SK-N-SH (cell line): ENCODE data around the gene NEK6. TPM values are rescaled to one million over a fixed set of nuclear protein-coding genes. Genes with fewer than 3 reads are reported as not detected.

ENCODE experiments used
- CTCF ChIA-PET: fragments of 300-600, 350-600 bp; formaldehyde crosslinking; extraction: SDS; loops from one replicate; lab custom pipeline; 2021; lab: Yijun Ruan, JAX
- POLR2A ChIA-PET: fragments of 350-600 bp; sonication (Branson Sonifier 250); formaldehyde crosslinking; extraction: SDS; loops from one replicate; lab custom pipeline; 2020; ENCODE audit warnings: antibody characterized with exemption, inconsistent platforms; lab: Yijun Ruan, JAX
- DNase-seq: peaks from one replicate; pipeline ENCODE4 v3.0.0; 2012
- H2AFZ ChIP-seq: fragments of 200-600 bp; sonication (generic); 2 replicates; pipeline ENCODE4 v1.8.1; 2016; ENCODE audit warnings: antibody characterized with exemption, mild to moderate bottlenecking, low read depth
- H3F3A ChIP-seq: fragments of 200-600 bp; sonication (generic); replicated peaks from 2 replicates; pipeline ENCODE3; 2016; ENCODE audit warnings: antibody characterized with exemption, mild to moderate bottlenecking; ENCODE audit not compliant: insufficient read depth
- H3K27ac ChIP-seq, 2 experiments: fragments of 200-500 bp in 1 of 2; fragments of 200-600 bp in 1 of 2; sonication (Bioruptor generic) in 1 of 2; sonication (generic), shearing (Covaris generic) in 1 of 2; 2 replicates each; pipeline versions ENCODE4 v1.5.1 to v1.6.1; 2014 to 2016; ENCODE audit warnings: low read depth in 2 of 2, inconsistent platforms in 1 of 2, low read length in 1 of 2, mild to moderate bottlenecking in 1 of 2, mixed read lengths in 1 of 2
- H3K27me3 ChIP-seq: fragments of 200-600 bp; sonication (generic), shearing (Covaris generic); 2 replicates; pipeline ENCODE4 v1.6.1; 2016; ENCODE audit warnings: mixed run types; ENCODE audit not compliant: insufficient read depth
- H3K36me3 ChIP-seq, 2 experiments: fragments of 200-500 bp in 1 of 2; fragments of 200-600 bp in 1 of 2; sonication (Bioruptor generic) in 1 of 2; sonication (generic) in 1 of 2; replicated peaks in 1 of 2; 2 replicates each; pipeline versions ENCODE3 to v1.5.1; 2014 to 2016; ENCODE audit warnings: low read length in 1 of 2, mild to moderate bottlenecking in 1 of 2; ENCODE audit not compliant: insufficient read depth in 2 of 2, control insufficient read depth in 1 of 2
- H3K4me1 ChIP-seq, 2 experiments: fragments of 200-500 bp in 1 of 2; fragments of 200-600 bp in 1 of 2; sonication (Bioruptor generic) in 1 of 2; sonication (generic), shearing (Covaris generic) in 1 of 2; 2 replicates each; pipeline versions ENCODE4 v1.5.1 to v1.6.1; 2014 to 2016; ENCODE audit warnings: low read depth in 1 of 2, low read length in 1 of 2, mixed run types in 1 of 2; ENCODE audit not compliant: insufficient read depth in 2 of 2, control insufficient read depth in 1 of 2
- H3K4me2 ChIP-seq: fragments of 200-600 bp; sonication (generic), shearing (Covaris generic); 2 replicates; pipeline ENCODE4 v1.6.1; 2017; ENCODE audit warnings: mixed run types
- H3K4me3 ChIP-seq, 2 experiments: fragments of 200-500 bp in 1 of 2; fragments of 200-600 bp in 1 of 2; sonication (Bioruptor generic) in 1 of 2; sonication (generic), shearing (Covaris generic) in 1 of 2; 2 replicates each; pipeline versions ENCODE4 v1.5.1 to v1.8.1; 2014 to 2016; ENCODE audit warnings: low read depth in 2 of 2, inconsistent platforms in 1 of 2, low read length in 1 of 2, mild to moderate bottlenecking in 1 of 2, mixed read lengths in 1 of 2, moderate library complexity in 1 of 2
- H3K79me2 ChIP-seq: fragments of 200-600 bp; sonication (generic); 2 replicates; pipeline ENCODE4 v1.8.1; 2017; ENCODE audit warnings: mild to moderate bottlenecking; ENCODE audit not compliant: insufficient read depth
- H3K9ac ChIP-seq: fragments of 200-600 bp; sonication (generic); 2 replicates; pipeline ENCODE4 v1.6.1; 2017; ENCODE audit warnings: mixed run types
- H3K9me2 ChIP-seq: fragments of 200-600 bp; sonication (generic); 2 replicates; pipeline ENCODE4 v1.6.1; 2017; ENCODE audit warnings: mixed run types
- H3K9me3 ChIP-seq: fragments of 200-600 bp; sonication (generic); 2 replicates; pipeline ENCODE4 v1.6.1; 2017; ENCODE audit warnings: mixed run types, mild to moderate bottlenecking, moderate library complexity
- H4K20me1 ChIP-seq: fragments of 200-600 bp; sonication (generic); 2 replicates; pipeline ENCODE4 v1.6.1; 2017; ENCODE audit warnings: mild to moderate bottlenecking, mixed run types; ENCODE audit not compliant: insufficient read depth
- ELF1 ChIP-seq: IDR thresholded peaks from 2 replicates; pipeline ENCODE4 v1.4.0; 2012
- EZH2phosphoT487 ChIP-seq: fragments of 200-600 bp; sonication (generic); IDR thresholded peaks from 2 replicates; pipeline ENCODE4 v1.6.1; 2017; ENCODE audit warnings: low read depth, mixed run types, mild to moderate bottlenecking, antibody characterized with exemption, moderate library complexity, borderline replicate concordance
- FOSL2 ChIP-seq: IDR thresholded peaks from 2 replicates; pipeline ENCODE4 v1.4.0; 2012; ENCODE audit warnings: low read depth, mild to moderate bottlenecking, moderate library complexity, borderline replicate concordance
- FOXJ3 ChIP-seq: sonication (generic); formaldehyde crosslinking; IDR thresholded peaks from 2 replicates; pipeline ENCODE4 v1.5.1; 2020; ENCODE audit warnings: mild to moderate bottlenecking, missing genetic modification reagents
- FOXM1 ChIP-seq: IDR thresholded peaks from 2 replicates; pipeline ENCODE4 v1.4.0; 2012; ENCODE audit warnings: low read depth, mild to moderate bottlenecking
- GABPA ChIP-seq: IDR thresholded peaks from 2 replicates; pipeline ENCODE4 v1.4.0; 2012; ENCODE audit warnings: low read depth, mild to moderate bottlenecking
- MAX ChIP-seq: IDR thresholded peaks from 2 replicates; pipeline ENCODE4 v1.4.0; 2012; ENCODE audit warnings: low read depth
- NFIC ChIP-seq: IDR thresholded peaks from 2 replicates; pipeline ENCODE4 v1.4.0; 2012; ENCODE audit warnings: borderline replicate concordance
- NRF1 ChIP-seq: IDR thresholded peaks from 2 replicates; pipeline ENCODE4 v1.6.1; 2012; ENCODE audit warnings: low read depth, mild to moderate bottlenecking, low read length
- RXRA ChIP-seq: IDR thresholded peaks from 2 replicates; pipeline ENCODE4 v1.4.0; 2012; ENCODE audit warnings: low read depth, mild to moderate bottlenecking, borderline replicate concordance
- SIN3A ChIP-seq: IDR thresholded peaks from 2 replicates; pipeline ENCODE4 v1.6.1; 2012; ENCODE audit warnings: low read depth, mild to moderate bottlenecking, low read length, moderate library complexity, borderline replicate concordance
- SMC3 ChIP-seq: IDR thresholded peaks from 2 replicates; pipeline ENCODE4 v1.6.1; 2012; ENCODE audit warnings: low read depth, low read length, improper control_type of control experiment
- TAF1 ChIP-seq: IDR thresholded peaks from 2 replicates; pipeline ENCODE4 v1.6.1; 2012; ENCODE audit warnings: low read depth, mild to moderate bottlenecking, low read length, moderate library complexity, borderline replicate concordance
- TCF12 ChIP-seq: IDR thresholded peaks from 2 replicates; pipeline ENCODE4 v1.4.0; 2012
- USF1 ChIP-seq: IDR thresholded peaks from 2 replicates; pipeline ENCODE4 v1.4.0; 2012; ENCODE audit warnings: low read depth, borderline replicate concordance
- WGBS: methylation state at CpG from one replicate; pipeline ENCODE4 v1.1.6; 2017; ENCODE audit warnings: low lambda C conversion rate; 5-methylcytosine and 5-hydroxymethylcytosine counted together
- polyA plus RNA-seq, 3 experiments: library from polyadenylated mRNA; depleted of rRNA; stranded (reverse); fragments of >200 nt; gene quantifications; 2 replicates each; pipeline ENCODE4 v1.2.3, GENCODE V29; 2012
- TF ChIP-seq, protein P1 (sequence below): IDR thresholded peaks from 2 replicates; pipeline ENCODE4 v1.6.1; 2012; ENCODE audit warnings: mild to moderate bottlenecking, low read depth, low read length, moderate library complexity
- TF ChIP-seq, protein P2 (sequence below): IDR thresholded peaks from 2 replicates; pipeline ENCODE4 v1.4.0; 2012; ENCODE audit warnings: low read depth, borderline replicate concordance

NEK6 gene
- polyA plus RNA-seq, 1 of the 3 experiments (the other 2 are of a cell fraction) = 89.8 TPM

GRCh38 chr9:124222109-124222508 lies 35.6 kb upstream of the NEK6 start:
- Histone ChIP-seq H3F3A (no peaks in the 10 kb centered on the region), H3K36me3 (no peaks in the 10 kb centered on the region), H3K4me3 (no peak overlapping the region), H3K4me1 (peaks cover 0 to 2% of the 10 kb centered on the region in 2 experiments; a peak in 1 of 4 replicates), H2AFZ (no peak overlapping the region), H3K9me2 (no peaks in the 10 kb centered on the region), H3K27ac (no peak overlapping the region), H3K27me3 (no peaks in the 10 kb centered on the region), H3K9me3 (no peaks in the 10 kb centered on the region), H3K4me2 (no peak overlapping the region), H4K20me1 (no peaks in the 10 kb centered on the region), H3K9ac (no peak overlapping the region), H3K79me2 (no peaks in the 10 kb centered on the region)
- no peak for DNase-seq
- POLR2A ChIA-PET = no interaction called here
- TF ChIP-seq SMC3 = no peak
- TF ChIP-seq FOXJ3 (CRISPR knock-in tag) = no peak
- TF ChIP-seq ELF1 = no peak
- TF ChIP-seq GABPA = no peak
- TF ChIP-seq, protein P1, sequence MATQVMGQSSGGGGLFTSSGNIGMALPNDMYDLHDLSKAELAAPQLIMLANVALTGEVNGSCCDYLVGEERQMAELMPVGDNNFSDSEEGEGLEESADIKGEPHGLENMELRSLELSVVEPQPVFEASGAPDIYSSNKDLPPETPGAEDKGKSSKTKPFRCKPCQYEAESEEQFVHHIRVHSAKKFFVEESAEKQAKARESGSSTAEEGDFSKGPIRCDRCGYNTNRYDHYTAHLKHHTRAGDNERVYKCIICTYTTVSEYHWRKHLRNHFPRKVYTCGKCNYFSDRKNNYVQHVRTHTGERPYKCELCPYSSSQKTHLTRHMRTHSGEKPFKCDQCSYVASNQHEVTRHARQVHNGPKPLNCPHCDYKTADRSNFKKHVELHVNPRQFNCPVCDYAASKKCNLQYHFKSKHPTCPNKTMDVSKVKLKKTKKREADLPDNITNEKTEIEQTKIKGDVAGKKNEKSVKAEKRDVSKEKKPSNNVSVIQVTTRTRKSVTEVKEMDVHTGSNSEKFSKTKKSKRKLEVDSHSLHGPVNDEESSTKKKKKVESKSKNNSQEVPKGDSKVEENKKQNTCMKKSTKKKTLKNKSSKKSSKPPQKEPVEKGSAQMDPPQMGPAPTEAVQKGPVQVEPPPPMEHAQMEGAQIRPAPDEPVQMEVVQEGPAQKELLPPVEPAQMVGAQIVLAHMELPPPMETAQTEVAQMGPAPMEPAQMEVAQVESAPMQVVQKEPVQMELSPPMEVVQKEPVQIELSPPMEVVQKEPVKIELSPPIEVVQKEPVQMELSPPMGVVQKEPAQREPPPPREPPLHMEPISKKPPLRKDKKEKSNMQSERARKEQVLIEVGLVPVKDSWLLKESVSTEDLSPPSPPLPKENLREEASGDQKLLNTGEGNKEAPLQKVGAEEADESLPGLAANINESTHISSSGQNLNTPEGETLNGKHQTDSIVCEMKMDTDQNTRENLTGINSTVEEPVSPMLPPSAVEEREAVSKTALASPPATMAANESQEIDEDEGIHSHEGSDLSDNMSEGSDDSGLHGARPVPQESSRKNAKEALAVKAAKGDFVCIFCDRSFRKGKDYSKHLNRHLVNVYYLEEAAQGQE = no peak
- no peak for TF ChIP-seq NRF1
- TF ChIP-seq USF1 = no peak
- no peak for TF ChIP-seq TCF12
- no peak for TF ChIP-seq TAF1
- no peak for TF ChIP-seq FOXM1
- no peak for TF ChIP-seq NFIC
- no peak for TF ChIP-seq EZH2phosphoT487
- no peak for TF ChIP-seq RXRA
- TF ChIP-seq SIN3A = no peak
- TF ChIP-seq, protein P2, sequence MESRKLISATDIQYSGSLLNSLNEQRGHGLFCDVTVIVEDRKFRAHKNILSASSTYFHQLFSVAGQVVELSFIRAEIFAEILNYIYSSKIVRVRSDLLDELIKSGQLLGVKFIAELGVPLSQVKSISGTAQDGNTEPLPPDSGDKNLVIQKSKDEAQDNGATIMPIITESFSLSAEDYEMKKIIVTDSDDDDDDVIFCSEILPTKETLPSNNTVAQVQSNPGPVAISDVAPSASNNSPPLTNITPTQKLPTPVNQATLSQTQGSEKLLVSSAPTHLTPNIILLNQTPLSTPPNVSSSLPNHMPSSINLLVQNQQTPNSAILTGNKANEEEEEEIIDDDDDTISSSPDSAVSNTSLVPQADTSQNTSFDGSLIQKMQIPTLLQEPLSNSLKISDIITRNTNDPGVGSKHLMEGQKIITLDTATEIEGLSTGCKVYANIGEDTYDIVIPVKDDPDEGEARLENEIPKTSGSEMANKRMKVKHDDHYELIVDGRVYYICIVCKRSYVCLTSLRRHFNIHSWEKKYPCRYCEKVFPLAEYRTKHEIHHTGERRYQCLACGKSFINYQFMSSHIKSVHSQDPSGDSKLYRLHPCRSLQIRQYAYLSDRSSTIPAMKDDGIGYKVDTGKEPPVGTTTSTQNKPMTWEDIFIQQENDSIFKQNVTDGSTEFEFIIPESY = no peak
- no peak for TF ChIP-seq FOSL2
- TF ChIP-seq MAX = no peak
- 96% methylated on average over 4 of the region's 4 CpGs for WGBS
- CTCF ChIA-PET = no interaction called here
